Adrenal gland (tissue), 5 donors: Measurements from ENCODE around the gene DUSP10.

Experiments
- CTCF ChIP-seq, 6 experiments: fragments of 450-650 bp in 4 of 6; fragments of 200-600 bp in 2 of 6; sonication (generic) in 1 of 6; IDR thresholded peaks; 1 replicate in 5 of 6; 2 replicates in 1 of 6; pipeline versions ENCODE4 v1.5.1 to v1.8.0; 2016 to 2021; ENCODE audit warnings: antibody characterized with exemption in 6 of 6, mild to moderate bottlenecking in 2 of 6, moderate library complexity in 1 of 6
- POLR2A ChIP-seq, 2 donors: fragments of 450-650 bp; IDR thresholded peaks; one replicate each; pipeline ENCODE4 v1.6.1; 2017; ENCODE audit warnings: antibody characterized with exemption in 2 of 2, mild to moderate bottlenecking in 2 of 2, moderate library complexity in 1 of 2
- donor health status: DM: no; HTN: no; CAD: no.

DNA sequence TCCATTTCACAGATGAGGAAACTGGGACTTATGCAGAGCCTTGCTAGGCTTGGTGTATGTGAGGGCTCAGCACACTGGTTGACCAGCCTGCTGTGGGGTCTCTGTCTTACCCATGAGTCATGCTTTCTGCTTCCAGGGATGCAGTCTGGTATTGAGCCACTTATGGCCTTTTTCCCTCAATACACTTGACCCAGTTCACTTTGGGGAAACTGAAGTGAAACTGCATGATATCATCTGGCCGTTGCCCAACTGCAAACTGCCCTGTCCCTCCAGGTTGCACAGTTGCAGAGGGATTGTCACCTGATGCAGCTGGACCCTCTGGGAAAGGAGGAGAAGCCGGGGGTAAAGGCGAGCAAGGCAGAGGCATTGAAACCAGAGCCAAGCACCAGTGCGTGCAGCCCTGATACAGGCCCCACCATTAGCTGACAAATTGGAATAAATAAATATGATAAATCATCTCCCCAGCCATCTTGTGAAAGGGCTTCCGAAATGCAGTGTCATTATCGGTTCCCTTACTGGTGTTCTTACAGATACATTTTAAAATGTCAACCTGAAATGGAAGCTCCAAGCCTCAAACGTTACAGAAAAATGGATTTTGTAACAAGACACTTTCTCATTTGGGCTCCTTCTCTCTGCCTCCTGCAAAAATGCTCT is 39.3 kb upstream of the DUSP10 start:
- TF ChIP-seq CTCF (IDR thresholded peaks at IDR 0.05) (no peak), POLR2A (IDR thresholded peaks at IDR 0.05) (no peak)
